ENCODE data around the gene CHCHD3.

- TF ChIP-seq, protein P1, sequence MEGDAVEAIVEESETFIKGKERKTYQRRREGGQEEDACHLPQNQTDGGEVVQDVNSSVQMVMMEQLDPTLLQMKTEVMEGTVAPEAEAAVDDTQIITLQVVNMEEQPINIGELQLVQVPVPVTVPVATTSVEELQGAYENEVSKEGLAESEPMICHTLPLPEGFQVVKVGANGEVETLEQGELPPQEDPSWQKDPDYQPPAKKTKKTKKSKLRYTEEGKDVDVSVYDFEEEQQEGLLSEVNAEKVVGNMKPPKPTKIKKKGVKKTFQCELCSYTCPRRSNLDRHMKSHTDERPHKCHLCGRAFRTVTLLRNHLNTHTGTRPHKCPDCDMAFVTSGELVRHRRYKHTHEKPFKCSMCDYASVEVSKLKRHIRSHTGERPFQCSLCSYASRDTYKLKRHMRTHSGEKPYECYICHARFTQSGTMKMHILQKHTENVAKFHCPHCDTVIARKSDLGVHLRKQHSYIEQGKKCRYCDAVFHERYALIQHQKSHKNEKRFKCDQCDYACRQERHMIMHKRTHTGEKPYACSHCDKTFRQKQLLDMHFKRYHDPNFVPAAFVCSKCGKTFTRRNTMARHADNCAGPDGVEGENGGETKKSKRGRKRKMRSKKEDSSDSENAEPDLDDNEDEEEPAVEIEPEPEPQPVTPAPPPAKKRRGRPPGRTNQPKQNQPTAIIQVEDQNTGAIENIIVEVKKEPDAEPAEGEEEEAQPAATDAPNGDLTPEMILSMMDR (IDR thresholded peaks at IDR 0.05) = no peak
- no peak for TF ChIP-seq ZFX (IDR thresholded peaks at IDR 0.05; ENCODE audit: borderline replicate concordance)
Observed at GRCh38 chr7:132941428-132941827, 140.5 kb downstream of the CHCHD3 start.

Measured in 22Rv1 (cell line).